Breast epithelium (tissue), 3 donors: ENCODE data around the gene EPHA3.

Experiments used
- CTCF ChIP-seq, 3 donors: fragments of 450-650 bp; IDR thresholded peaks; one replicate each; pipeline ENCODE4 v1.5.1; 2016 to 2017; ENCODE audit warnings: antibody characterized with exemption in 3 of 3, mild to moderate bottlenecking in 3 of 3, moderate library complexity in 3 of 3
- POLR2AphosphoS5 ChIP-seq, 3 donors: sonication (generic); formaldehyde crosslinking; IDR thresholded peaks; one replicate each; pipeline ENCODE4 v1.6.1; 2017; ENCODE audit warnings: antibody characterized with exemption in 3 of 3

GRCh38 chr3:89108291-89108550, 800 bp downstream of the EPHA3 start:
- TF ChIP-seq CTCF (IDR thresholded peaks at IDR 0.05) (no peak), POLR2AphosphoS5 (IDR thresholded peaks at IDR 0.05) (no peak)
